Adrenal gland (tissue), 12 donors: ENCODE measurements around the gene INHBA. TPM values are rescaled to one million over a fixed set of nuclear protein-coding genes. Genes with fewer than 3 reads are reported as not detected.

Experiments
- DNase-seq, 7 donors: peaks; one replicate each; pipeline ENCODE4 v3.0.0-alpha.2; 2019 to 2020
- H3K27ac ChIP-seq, 5 donors: fragments of 200-600 bp; sonication (generic) in 4 of 5; 1 replicate in 3 of 5; 2 replicates in 2 of 5; pipeline versions ENCODE4 v1.5.1 to v1.8.0; 2016 to 2020; ENCODE audit warnings: mild to moderate bottlenecking in 1 of 5
- H3K27me3 ChIP-seq: fragments of 200-600 bp; 2 replicates; pipeline ENCODE4 v1.8.0; 2021
- H3K36me3 ChIP-seq, 2 donors: fragments of 200-600 bp; replicated peaks in 1 of 2; 1 replicate in 1 of 2; 2 replicates in 1 of 2; pipeline versions ENCODE4 v1.5.1 to v1.8.0; 2018 to 2022
- H3K4me1 ChIP-seq, 2 donors: fragments of 200-600 bp; replicated peaks in 1 of 2; 1 replicate in 1 of 2; 2 replicates in 1 of 2; pipeline versions ENCODE4 v1.5.1 to v1.8.0; 2018 to 2021
- H3K4me3 ChIP-seq, 4 donors: fragments of 200-600 bp; sonication (generic) in 3 of 4; one replicate each; pipeline ENCODE4 v1.5.1; 2016 to 2018
- H3K9me3 ChIP-seq, 3 donors: fragments of 200-600 bp; sonication (generic) in 1 of 3; replicated peaks in 1 of 3; 1 replicate in 2 of 3; 2 replicates in 1 of 3; pipeline versions ENCODE4 v1.5.1 to v1.8.0; 2016 to 2021
- CTCF ChIP-seq, 6 experiments: fragments of 450-650 bp in 4 of 6; fragments of 200-600 bp in 2 of 6; sonication (generic) in 1 of 6; IDR thresholded peaks; 1 replicate in 5 of 6; 2 replicates in 1 of 6; pipeline versions ENCODE4 v1.5.1 to v1.8.0; 2016 to 2021; ENCODE audit warnings: antibody characterized with exemption in 6 of 6, mild to moderate bottlenecking in 2 of 6, moderate library complexity in 1 of 6
- POLR2A ChIP-seq, 2 donors: fragments of 450-650 bp; IDR thresholded peaks; one replicate each; pipeline ENCODE4 v1.6.1; 2017; ENCODE audit warnings: antibody characterized with exemption in 2 of 2, mild to moderate bottlenecking in 2 of 2, moderate library complexity in 1 of 2
- WGBS, 4 donors: extraction: QIAGEN DNeasy Blood & Tissue Kit in 2 of 4; methylation state at CpG; one replicate each; pipeline versions ENCODE4 v1.1.5 to v1.1.7; 2013 to 2017; 5-methylcytosine and 5-hydroxymethylcytosine counted together
- intact Hi-C, 2 donors: fragments of 100-400 bp; cut with DNase I; formaldehyde crosslinking; loops; one replicate each; pipeline versions ENCODE4 v1.14.1 to v1.15.0; 2022 to 2023
- polyA plus RNA-seq, 3 donors: library from polyadenylated mRNA; stranded (reverse); fragments of 200-250 nt in 2 of 3; fragments of 350-450 nt in 1 of 3; fragmentation: Illumina TruSeq in 1 of 3; extraction: RNeasy Lipid Tissue Mini Kit (QIAGEN cat#74804) in 1 of 3; gene quantifications; one replicate each; pipeline ENCODE4 v1.2.3, GENCODE V29; 2013 to 2014
- total RNA-seq, 9 donors: library from RNA; depleted of rRNA in 4 of 9; stranded (reverse); fragments of >200 nt in 4 of 9; fragments of 120-200 nt in 1 of 9; fragmentation: NEBNext Ultra II Directional in 1 of 9; extraction: Animal tissue kit (Norgen Biotek cat#: 25700) in 1 of 9; gene quantifications; one replicate each; pipeline versions ENCODE4 v1.1.0 to v1.2.4, GENCODE V29; 2013 to 2023
- donor health status: healthy with polysubstance abuse.
- donor health status: Bipolar disorder and iron deficiency.
- donor health status: DM: yes; HTN: yes; CAD: no.
- donor health status: DM: no; HTN: no; CAD: no.
- donor health status: DM: no; HTN: no; CAD: no.
- donor health status: DM: yes; HTN: yes; CAD: no.

INHBA gene
- total and polyA plus RNA-seq, 12 donors, result 0.35 to 4.1 (median 0.89) TPM

- no peaks in the 10 kb centered on the region for H3K9me3 ChIP-seq
- no peak for DNase-seq
- H3K27me3 ChIP-seq, result no peaks in the 10 kb centered on the region
- no peak overlapping the region for H3K27ac ChIP-seq
- no peak for TF ChIP-seq POLR2A (IDR thresholded peaks at IDR 0.05)
- no peak for TF ChIP-seq CTCF (IDR thresholded peaks at IDR 0.05)
- intact Hi-C loops, result no loop called here
- H3K4me3 ChIP-seq, result no peak overlapping the region
- no peaks in the 10 kb centered on the region for H3K36me3 ChIP-seq
- H3K4me1 ChIP-seq, result no peaks in the 10 kb centered on the region
Observed at GRCh38 chr7:41661596-41661995, 41.3 kb downstream of the INHBA start.

- 79 to 88% (median 85%) methylated on average over 3 of the region's 3 CpGs for WGBS, 4 donors
- no peak for TF ChIP-seq CTCF (IDR thresholded peaks at IDR 0.05)
- TF ChIP-seq POLR2A (IDR thresholded peaks at IDR 0.05), result no peak
- Histone ChIP-seq H3K4me1 (no peaks in the 10 kb centered on the region), H3K4me3 (no peak overlapping the region), H3K27me3 (no peaks in the 10 kb centered on the region), H3K9me3 (no peaks in the 10 kb centered on the region), H3K27ac (no peak overlapping the region), H3K36me3 (no peaks in the 10 kb centered on the region)
- intact Hi-C loops, result no loop called here
- DNase-seq, result no peak
Observed at GRCh38 chr7:41659539-41659938, 43.4 kb downstream of the INHBA start.

GRCh38 chr7:41656366-41656765 lies 46.5 kb downstream of the INHBA start:
- H3K4me3 ChIP-seq, result no peak overlapping the region
- no peak overlapping the region for H3K27ac ChIP-seq
- no peaks in the 10 kb centered on the region for H3K27me3 ChIP-seq
- no peak for DNase-seq
- WGBS, 4 donors, result 46 to 61% (median 50%) methylated on average over 4 of the region's 4 CpGs
- no peaks in the 10 kb centered on the region for H3K4me1 ChIP-seq
- intact Hi-C loops, result no loop called here
- TF ChIP-seq CTCF (IDR thresholded peaks at IDR 0.05) (no peak), POLR2A (IDR thresholded peaks at IDR 0.05) (no peak)
- no peaks in the 10 kb centered on the region for H3K9me3 ChIP-seq
- no peaks in the 10 kb centered on the region for H3K36me3 ChIP-seq

GRCh38 chr7:41655426-41655825 lies 47.5 kb downstream of the INHBA start:
- TF ChIP-seq POLR2A (IDR thresholded peaks at IDR 0.05) (no peak), CTCF (IDR thresholded peaks at IDR 0.05) (no peak)
- H3K4me1 ChIP-seq, result no peaks in the 10 kb centered on the region
- DNase-seq, result no peak
- H3K27ac ChIP-seq, result no peak overlapping the region
- intact Hi-C loops, result no loop called here
- H3K4me3 ChIP-seq, result no peak overlapping the region
- H3K27me3 ChIP-seq, result no peaks in the 10 kb centered on the region
- H3K9me3 ChIP-seq, result no peaks in the 10 kb centered on the region
- WGBS, 4 donors, result 24 to 64% (median 50%) methylated on average over 2 of the region's 2 CpGs
- no peaks in the 10 kb centered on the region for H3K36me3 ChIP-seq
